HG02885 (cell line): ENCODE data around the gene ANKRD55.
"Not testable (repeated sequence)": the region's sequence is repeated elsewhere in the genome, so short reads cannot be mapped to it uniquely, and the experiment has no call there.

ENCODE experiments used
- ATAC-seq: cut with Tn5 transposase; IDR thresholded peaks from one replicate; pipeline ENCODE4 v1.9.1; 2021; ENCODE audit warnings: mild to moderate bottlenecking; ENCODE audit not compliant: unreplicated experiment, poor library complexity

The ANKRD55 gene

DNA sequence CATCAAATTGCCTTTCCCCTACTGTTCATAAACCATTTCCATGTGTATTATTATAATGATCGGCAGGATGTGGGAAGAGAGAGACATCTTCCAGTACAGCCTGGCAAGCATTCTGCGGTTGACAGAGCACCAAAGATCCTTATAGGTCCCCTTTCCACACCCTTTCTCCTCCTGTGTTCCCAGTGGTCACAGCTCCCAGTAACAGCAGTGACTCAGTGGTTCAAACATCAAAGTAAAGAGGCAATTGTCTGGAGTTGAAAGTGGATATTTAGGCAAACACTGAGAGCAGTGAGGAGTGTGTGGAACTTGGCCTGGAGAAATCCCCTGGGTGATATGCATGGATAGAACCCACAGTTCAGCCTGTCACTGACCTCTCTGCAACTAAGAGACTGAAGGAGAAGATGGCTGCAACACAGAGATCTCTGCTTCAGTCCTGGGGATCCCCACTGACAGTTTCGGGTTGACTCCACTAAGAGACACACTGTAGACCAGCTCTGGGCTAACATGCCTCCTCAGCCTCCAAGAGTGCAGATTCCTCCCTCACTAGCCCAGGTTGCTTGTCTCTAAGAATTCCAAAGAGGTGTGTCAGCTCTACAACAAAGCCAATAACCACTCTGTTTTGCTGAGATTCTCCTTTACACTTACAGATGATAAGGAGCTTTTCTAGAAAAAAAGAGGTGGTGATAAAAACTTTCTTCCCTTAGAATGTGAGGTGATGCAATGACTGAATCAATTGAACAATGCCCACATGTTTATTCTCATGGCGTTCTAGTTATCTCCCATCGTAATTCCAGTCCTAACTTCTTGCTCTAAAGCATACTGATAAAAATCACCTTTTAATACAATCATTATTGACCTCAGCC is 143.9 kb downstream of the ANKRD55 start:
- peak; percentile 97 for ATAC-seq

DNA sequence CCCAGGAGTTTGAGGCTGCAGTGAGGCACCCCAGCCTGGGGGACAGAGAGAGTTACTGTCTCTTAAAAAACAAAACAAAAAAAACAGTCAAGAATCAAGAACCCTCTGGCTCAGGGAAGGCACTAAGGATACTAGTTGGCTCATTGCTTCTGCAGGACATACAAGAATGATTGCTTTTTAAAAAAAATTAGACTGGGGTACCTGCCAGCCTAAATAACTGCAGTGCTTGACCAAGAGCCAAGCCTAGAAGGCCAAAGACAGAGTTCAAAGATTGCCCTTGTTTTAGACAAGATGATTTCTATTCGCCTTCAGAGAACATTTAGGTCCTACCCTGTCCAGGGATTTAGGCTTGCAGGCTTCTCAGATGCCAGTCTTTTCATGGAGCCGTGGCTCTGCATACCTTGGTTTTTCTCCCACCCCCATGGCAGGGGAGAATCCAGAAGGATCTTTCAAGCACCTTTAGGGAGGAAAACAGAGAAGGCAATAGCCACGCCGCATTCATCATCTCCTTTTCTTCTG is 144.6 kb downstream of the ANKRD55 start:
- no peak for ATAC-seq

DNA sequence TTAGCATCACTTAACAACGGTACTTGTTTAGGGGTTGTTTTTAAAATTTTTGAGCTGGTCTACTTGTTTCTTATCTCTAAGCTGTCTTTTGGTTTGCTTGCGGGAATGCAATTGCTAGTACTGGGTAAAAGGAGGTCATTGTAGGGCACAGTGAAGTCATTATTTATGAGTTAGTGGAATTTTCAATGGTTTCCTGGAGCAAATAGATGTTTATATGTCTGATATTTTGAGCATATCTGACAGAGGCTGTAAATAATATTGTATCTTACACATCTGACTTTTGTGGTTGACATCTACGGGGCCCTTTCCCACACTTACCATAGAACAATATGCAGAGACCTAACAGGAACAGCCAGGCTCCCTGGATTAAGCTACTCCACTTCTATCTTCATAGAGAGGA is 147.9 kb downstream of the ANKRD55 start:
- no peak for ATAC-seq

DNA sequence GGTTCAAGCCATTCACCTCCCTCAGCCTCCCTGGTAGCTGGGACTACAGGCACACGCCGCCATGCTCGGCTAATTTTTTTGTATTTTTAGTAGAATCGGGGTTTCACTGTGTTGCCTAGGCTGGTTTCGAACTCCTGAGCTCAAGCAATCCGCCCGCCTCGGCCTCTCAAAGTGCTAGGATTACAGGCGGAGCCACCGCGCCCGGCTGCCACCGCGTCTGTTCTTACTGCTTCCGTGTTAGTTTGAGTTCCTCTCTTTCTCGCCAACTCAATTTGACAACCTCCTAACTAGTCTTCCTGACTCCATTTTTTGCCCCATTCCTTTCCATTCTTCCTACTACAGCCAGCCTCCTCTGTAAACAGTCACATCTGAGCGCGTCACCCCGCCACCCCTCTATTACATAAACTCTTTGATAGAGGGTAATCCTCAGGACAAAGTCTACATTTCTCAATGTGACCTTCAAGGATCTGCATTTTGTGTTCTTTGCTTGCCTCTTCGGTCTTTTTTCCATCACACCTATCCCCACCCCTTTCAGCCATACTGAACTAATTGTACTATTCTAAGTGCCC is 149.8 kb downstream of the ANKRD55 start:
- ATAC-seq: no peak

DNA sequence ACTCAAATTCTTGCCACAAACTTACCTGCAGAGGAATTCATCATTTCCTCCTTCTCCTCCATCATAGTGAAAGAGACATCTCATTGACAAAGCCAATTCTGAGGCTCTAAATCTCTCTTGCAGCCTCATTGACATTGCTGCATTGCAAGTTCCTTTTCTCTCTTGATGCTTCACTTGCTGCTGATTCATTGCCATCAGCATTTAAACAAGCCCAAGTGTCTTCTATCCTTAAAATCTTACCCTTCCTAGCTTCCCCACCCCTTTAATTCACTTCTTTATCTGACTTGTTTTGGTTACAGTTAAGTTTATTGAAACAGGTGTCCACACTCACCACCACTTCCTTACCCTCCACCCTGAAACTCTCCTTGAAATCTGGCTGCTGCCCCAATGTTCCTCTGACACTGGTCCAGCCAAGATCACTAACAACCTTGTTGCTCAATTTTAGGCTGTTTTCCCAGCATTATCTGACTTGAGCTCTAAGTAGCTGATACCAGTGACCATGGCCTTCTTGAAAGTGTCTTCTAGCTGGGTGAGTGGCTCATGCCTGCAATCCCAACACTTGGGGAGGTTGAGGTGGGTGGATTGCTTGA is 152.0 kb downstream of the ANKRD55 start:
- ATAC-seq: not testable (repeated sequence)

DNA sequence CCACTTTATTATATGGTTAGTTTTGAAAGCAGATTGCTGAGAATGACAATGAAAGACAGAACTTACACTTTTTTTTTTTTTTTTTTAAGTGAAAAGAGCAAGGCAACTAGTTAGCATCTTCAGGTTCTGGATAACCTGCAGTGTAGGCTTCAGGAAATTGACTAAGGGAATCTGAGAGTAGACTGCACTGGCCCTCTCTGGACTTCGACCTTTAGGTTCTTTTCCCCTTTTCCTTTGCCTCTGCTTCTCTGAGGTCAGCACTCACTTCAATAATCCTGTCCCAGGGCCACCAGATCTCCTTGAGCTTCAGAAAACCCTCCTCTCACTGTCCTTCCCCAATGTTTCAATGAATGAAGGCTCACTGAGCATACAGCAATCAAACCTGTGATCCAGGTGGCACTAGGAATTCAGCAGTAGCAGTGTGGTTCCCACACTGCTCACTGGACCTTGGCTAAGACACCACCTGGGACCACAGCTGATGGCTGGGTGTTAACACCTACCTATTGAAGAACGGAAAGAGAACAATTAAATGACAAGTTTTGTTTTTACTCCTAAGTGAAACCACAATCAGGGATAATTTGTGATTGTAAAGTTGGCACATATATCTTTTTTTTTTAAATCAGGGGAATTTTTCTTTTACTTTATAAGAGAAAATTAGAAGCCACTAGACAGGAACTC is 152.6 kb downstream of the ANKRD55 start:
- no peak for ATAC-seq

DNA sequence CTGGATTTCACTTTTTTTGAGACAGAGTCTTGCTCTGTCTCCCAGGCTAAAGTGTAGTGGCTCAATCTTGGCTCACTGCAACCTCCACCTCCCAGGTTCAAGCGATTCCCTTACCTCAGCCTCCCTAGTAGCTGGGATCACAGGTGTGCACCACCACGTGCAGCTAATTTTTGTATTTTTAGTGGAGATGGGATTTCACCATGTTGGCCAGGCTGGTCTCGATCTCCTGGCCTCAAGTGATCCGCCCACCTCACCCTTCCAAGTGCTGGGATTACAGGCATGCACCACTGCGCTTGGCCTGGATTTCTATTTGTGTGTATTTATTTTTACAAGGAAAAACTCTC is 154.0 kb downstream of the ANKRD55 start:
- ATAC-seq: not testable (repeated sequence)

DNA sequence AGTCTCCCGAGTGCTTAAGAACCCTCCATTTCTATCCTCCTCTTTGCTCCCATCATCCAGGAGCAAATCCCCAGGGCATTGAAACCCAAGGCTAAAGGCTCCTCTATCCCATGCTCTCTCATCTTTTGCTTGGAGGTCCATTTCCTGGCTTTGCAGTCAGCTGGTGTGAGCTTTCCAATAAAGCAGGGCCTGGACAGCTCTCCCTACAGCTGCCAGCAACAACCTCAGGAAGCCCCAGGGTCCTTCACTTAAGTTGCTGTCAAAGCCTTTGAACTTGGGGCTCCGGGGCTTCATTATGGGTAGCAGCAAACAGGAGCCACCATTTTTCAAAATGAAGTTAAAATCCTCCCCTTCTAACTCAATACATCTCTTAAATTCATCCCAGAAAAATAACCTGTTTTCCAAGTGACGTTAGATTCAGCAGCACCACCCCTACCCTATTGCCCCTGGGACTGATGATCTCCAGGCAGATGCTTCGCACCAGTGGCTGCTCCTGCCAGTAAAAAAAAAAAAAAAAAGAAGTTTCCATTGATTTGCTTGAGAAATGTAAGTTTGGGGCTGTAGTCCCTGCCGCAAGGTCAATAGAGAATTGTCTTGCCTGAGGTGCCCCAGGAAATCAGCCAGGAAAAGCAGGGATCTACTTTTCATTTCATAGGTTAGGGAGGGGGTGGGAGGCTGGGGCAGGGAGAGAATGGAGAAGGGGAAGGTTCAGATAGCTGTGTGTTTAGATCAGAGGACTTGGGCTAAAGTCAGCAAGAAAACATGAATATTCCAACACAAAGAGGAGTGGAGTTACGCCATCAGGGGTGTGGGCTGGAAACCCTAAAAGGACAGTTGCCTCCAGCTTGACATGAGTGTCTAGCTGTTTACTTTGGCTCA is 154.6 kb downstream of the ANKRD55 start:
- no peak for ATAC-seq

DNA sequence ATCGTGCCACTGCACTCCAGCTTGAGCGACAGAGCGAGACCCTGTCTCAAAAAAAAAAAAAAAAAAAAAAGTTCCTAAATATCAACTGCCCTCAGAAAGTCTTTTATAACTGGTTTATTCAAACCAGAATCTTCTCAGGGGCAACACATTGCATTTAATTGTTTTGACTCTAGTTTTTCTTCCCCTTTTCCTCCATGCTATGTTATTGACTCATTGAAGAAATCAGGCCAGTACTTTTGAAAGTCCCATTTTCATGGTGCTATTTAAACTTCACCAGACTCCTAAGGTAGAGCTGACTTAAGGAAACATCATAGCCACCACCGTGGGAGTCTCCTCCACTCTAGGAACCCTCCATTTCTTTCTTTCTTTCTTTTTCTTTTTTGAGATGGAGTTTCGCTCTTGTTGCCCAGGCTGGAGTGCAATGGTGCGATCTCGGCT is 155.3 kb downstream of the ANKRD55 start:
- no peak for ATAC-seq

DNA sequence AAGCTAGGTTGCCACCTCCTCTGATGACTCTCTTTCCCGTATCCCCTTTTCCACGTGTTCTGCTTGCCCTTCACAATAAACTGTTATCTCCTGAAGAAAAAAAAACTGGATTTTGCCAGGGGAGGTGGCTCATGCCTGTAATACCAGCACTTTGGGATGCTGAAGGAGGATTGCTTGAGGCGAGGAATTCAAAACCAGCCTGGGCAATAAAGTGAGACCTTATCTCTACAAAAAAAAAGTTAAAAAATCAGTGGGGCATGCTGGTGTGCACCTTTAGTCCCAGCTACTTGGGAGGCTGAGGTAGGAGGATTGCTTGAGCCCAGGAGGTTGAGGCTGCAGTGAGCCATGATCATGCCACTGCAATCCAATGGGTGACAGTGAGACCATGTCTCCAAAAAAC is 156.6 kb downstream of the ANKRD55 start:
- ATAC-seq: no peak

DNA sequence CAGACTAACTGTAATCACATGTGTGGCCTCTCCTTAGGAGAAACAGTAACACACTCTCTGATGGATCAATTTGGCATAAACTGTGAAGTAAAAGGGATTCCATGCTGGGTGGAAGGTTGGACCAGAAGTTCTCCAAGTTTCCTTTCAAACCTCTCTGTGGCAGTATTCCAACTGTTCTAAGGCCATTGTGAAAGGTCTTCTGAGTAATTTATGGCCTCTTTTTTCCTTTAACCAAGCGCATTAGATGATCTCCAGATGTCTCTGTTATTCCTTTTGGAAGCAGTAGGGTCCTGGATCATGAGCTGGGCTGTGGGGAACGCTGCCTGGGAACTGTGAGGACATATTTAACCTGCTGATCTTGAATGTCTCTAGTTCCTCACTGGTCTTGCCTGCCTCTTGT is 157.8 kb downstream of the ANKRD55 start:
- ATAC-seq: no peak

DNA sequence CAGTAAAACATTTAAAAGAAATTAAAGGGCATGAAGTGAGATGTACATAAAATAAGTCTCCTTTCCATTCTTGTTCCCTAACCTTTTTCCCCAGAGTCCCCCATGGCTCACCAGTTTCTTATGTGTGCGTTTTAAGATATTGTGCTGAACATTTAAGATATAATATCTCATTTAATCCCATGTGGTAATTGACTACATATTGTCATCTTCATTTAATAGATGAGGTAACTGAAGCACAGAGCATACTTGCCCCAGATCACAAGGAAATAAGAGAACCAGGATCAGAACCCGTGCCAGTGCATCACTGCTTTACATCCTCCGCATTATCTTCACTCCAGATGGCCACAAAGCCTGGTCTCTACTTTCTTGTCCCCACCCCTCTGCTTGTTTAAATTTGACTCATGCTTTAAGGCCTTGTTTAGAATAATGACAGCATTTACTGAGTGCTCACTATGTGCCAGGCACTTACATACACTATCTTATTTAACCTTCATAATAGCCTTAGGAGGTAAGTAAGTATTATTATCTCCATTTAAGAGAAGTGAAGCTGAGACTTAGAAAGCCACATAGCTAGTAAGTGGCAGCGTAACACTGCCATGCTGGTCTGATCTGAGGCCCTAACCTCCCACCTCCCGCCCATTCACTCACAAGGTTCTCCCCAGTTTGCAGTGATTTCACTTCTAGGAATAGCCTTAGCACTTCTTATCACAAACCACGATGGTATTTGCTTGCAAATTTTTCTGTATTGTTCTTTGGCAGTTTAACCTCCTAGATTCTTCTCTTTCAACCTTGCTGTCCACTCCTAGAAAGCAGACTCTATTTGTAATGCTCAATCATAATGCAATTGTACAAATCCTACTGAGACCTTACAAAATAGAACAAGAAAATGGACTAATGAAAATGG is 160.0 kb downstream of the ANKRD55 start:
- no peak for ATAC-seq

DNA sequence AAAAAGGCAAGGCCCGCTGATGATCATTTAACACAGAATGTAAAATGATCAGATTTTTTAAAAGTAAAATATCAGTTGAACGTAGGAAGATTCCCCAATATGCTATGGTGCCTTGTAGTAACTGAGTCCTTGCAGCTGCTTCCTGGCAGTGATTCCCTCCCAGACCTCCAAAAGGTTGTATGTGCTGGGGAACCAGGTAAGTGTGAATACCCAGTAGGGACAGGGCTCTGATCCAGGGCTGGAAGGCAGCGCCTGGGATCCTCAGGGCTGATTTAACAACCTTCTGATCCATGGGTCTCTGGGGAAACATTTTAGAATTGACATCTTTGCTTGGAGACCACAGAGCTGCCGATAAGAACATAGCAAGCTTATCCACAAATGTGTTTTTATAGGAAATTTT is 161.7 kb downstream of the ANKRD55 start:
- ATAC-seq: no peak

DNA sequence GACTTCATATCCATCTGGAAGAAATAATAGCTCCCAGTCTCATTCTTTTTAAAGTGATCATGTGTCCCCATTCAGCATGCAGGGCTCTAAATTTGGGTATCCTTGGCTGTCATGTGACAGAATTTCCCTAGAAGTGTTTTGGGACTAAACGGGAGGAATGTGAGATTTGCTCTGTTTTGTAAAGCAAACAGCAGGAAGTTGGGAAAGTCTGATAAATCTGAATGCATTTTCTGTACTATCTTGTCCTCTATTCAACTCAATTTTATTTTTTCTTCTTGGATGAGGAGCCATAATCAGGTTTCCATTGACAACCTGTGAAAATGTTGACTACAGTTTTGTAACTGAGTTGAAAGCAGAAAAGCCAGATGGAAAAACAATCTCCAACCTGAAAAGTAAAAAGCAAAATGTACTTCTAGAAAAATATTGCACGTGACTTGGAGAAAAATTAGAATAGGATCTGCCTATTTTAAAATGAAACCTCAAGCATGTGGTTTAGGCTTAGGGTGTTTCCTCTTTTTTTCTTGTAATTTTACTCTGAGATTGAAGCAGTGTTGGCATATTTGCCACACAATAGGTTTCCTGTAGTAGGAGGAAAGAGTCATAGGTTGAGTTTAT is 162.2 kb downstream of the ANKRD55 start:
- ATAC-seq: no peak

DNA sequence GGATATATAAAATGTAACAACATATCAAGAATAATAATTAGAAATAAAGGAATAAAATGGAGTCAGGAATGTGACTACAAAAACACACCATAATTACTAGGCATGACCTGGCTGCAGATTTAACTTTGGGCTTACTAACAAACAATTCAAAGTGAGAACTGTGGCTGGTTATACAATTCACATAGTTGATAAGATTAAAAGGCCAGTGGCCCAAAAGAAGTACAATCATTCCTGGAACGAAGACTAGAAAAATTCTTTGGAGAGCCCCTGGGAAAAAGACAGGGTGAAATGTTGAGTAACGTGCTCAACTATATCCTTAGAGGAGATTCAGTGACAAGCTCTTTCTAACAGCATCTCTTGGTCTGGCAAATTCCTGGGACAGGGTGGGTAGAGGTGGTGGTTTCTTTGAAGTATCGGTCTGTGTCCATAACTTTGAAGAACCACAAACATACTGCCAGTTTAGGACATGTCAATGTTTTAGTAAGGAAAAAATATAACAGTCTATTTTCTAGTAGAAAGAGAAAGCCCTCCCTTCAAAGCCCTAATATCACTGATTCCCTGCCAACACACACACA is 163.4 kb downstream of the ANKRD55 start:
- ATAC-seq: no peak

DNA sequence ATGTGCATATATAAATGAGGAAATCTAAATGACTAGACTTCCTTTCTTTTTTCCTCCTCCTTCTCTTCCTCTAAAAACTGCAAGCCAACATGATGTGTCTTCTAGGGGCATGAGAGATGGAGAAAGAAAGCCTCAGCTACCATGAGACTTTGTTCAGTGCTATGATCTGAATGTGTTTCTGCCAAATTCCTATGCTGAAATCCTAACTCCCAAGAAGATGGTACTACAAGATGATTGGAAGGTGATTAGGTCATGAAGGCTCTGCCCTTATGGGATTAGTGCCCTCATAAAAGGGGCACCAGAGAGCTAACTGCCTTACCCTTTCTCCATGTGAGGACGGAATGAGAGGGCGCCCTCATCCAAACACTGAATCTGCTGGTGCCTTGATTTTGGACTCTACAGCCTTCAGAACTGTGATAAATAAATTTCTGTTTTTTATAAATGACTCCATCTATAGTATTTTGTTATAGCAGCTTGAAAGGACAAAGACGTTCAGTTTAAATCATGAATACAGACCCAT is 166.1 kb downstream of the ANKRD55 start:
- no peak for ATAC-seq

DNA sequence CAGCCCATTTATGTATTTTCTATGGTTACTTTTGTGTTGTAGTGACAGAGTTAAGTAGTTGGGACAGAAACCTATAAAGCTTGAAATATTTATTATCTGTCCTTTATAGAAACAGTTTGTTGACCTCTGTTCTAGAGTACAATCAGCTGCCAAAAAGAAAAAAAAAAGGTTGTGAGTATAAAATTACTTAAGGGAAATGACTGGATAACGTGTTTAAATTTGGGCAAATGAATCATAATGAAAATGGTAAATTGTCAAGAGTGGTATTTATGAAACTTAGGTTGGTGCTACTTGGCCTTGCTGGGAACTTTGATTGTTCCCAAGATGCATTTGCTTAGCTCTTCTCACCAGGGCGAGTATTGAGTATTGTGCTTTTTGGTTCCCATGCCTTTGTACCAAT is 168.1 kb downstream of the ANKRD55 start:
- ATAC-seq: no peak
